HG03457 (cell line): ENCODE data around the gene MTMR2.

Experiments used
- ATAC-seq: cut with Tn5 transposase; IDR thresholded peaks from one replicate; pipeline ENCODE4 v1.9.1; 2021; ENCODE audit warnings: moderate number of reproducible peaks; ENCODE audit not compliant: unreplicated experiment

MTMR2 gene

GRCh38 chr11:95788921-95789505 lies 134.9 kb downstream of the MTMR2 start:
- ATAC-seq, result no peak
